Astrocyte (in vitro differentiated cells and primary cell): ENCODE data around the gene RALGPS2. TPM values are rescaled to one million over a fixed set of nuclear protein-coding genes. Genes with fewer than 3 reads are reported as not detected.

Source experiments
- DNase-seq: peaks from one replicate; pipeline ENCODE4 v3.0.0-alpha.2; 2010; ENCODE audit warnings: low read depth
- FAIRE-seq: peaks from 2 replicates; lab custom pipeline; 2011; peaks lifted over from hg19 to GRCh38; lab: Jason Lieb, UNC
- H2AFZ ChIP-seq: 2 replicates; pipeline ENCODE4 v1.6.0; 2012; ENCODE audit warnings: low read depth, low read length, inconsistent platforms
- H3K27ac ChIP-seq: 2 replicates; pipeline ENCODE4 v1.5.1; 2011; ENCODE audit warnings: low read depth, low read length, inconsistent platforms
- H3K27me3 ChIP-seq: 2 replicates; pipeline ENCODE4 v1.6.0; 2011; ENCODE audit warnings: low read length, inconsistent platforms; ENCODE audit not compliant: insufficient read depth
- H3K36me3 ChIP-seq: 2 replicates; pipeline ENCODE4 v1.5.1; 2011; ENCODE audit warnings: low read length, inconsistent platforms; ENCODE audit not compliant: insufficient read depth
- H3K4me1 ChIP-seq: 2 replicates; pipeline ENCODE4 v1.5.1; 2011; ENCODE audit warnings: low read length, inconsistent platforms; ENCODE audit not compliant: insufficient read depth
- H3K4me2 ChIP-seq: 2 replicates; pipeline ENCODE4 v1.6.0; 2012; ENCODE audit warnings: low read length, inconsistent platforms
- H3K4me3 ChIP-seq: 2 replicates; pipeline ENCODE4 v1.5.1; 2011; ENCODE audit warnings: low read depth, mild to moderate bottlenecking, low read length, inconsistent platforms; ENCODE audit not compliant: insufficient read depth
- H3K79me2 ChIP-seq: 2 replicates; pipeline ENCODE4 v1.6.0; 2012; ENCODE audit warnings: mild to moderate bottlenecking, low read length, inconsistent platforms; ENCODE audit not compliant: insufficient read depth
- H3K9ac ChIP-seq: 2 replicates; pipeline ENCODE4 v1.6.0; 2012; ENCODE audit warnings: mild to moderate bottlenecking, low read length, inconsistent platforms
- H3K9me3 ChIP-seq: 2 replicates; pipeline ENCODE4 v1.5.1; 2012; ENCODE audit warnings: low read depth, mild to moderate bottlenecking, low read length, inconsistent platforms; ENCODE audit not compliant: insufficient read depth
- H4K20me1 ChIP-seq: 2 replicates; pipeline ENCODE4 v1.6.0; 2012; ENCODE audit warnings: low read length, inconsistent platforms; ENCODE audit not compliant: insufficient read depth
- H3K27ac Mint-ChIP-seq: one replicate; pipeline ENCODE4 v1.8.0; 2021; ENCODE audit warnings: mild to moderate bottlenecking, mixed read lengths; ENCODE audit not compliant: unreplicated experiment
- H3K27me3 Mint-ChIP-seq: one replicate; pipeline ENCODE4 v1.8.0; 2021; ENCODE audit warnings: low read depth, mixed read lengths; ENCODE audit not compliant: unreplicated experiment
- H3K36me3 Mint-ChIP-seq: one replicate; pipeline ENCODE4 v1.8.0; 2021; ENCODE audit warnings: low read depth, mixed read lengths; ENCODE audit not compliant: unreplicated experiment
- H3K4me1 Mint-ChIP-seq: one replicate; pipeline ENCODE4 v1.8.0; 2021; ENCODE audit warnings: low read depth, mixed read lengths; ENCODE audit not compliant: unreplicated experiment
- H3K4me3 Mint-ChIP-seq: one replicate; pipeline ENCODE4 v1.8.0; 2021; ENCODE audit warnings: mild to moderate bottlenecking, moderate library complexity, mixed read lengths; ENCODE audit not compliant: unreplicated experiment
- H3K9me3 Mint-ChIP-seq: one replicate; pipeline ENCODE4 v1.8.0; 2021; ENCODE audit warnings: mild to moderate bottlenecking, mixed read lengths; ENCODE audit not compliant: unreplicated experiment
- CTCF ChIP-seq: IDR thresholded peaks from 2 replicates; pipeline ENCODE4 v1.5.1; 2011; ENCODE audit warnings: low read depth, mild to moderate bottlenecking, inconsistent platforms, low read length, moderate library complexity; ENCODE audit not compliant: insufficient read depth
- EZH2 ChIP-seq: IDR thresholded peaks from 2 replicates; pipeline ENCODE4 v1.6.1; 2012; ENCODE audit warnings: mild to moderate bottlenecking, low read length, inconsistent platforms; ENCODE audit not compliant: insufficient read depth
- total RNA-seq: library from RNA; stranded (reverse); gene quantifications from 2 replicates; pipeline ENCODE4 v1.2.1, GENCODE V29; 2021

Gene RALGPS2
- total RNA-seq, 1 donor from 2014 or later: 33.6 TPM

GRCh38 chr1:178682429-178682828 is 42.6 kb upstream of the RALGPS2 start:
- no peak overlapping the region for H3K9ac ChIP-seq
- Mint-ChIP-seq H3K9me3 (no peaks in the 10 kb centered on the region), H3K27ac (no peak overlapping the region), H3K27me3 (no peaks in the 10 kb centered on the region), H3K4me1 (peaks cover 18% of the 10 kb centered on the region), H3K36me3 (no peaks in the 10 kb centered on the region), H3K4me3 (no peak overlapping the region)
- no peak for FAIRE-seq
- H3K36me3 ChIP-seq: no peaks in the 10 kb centered on the region
- no peak overlapping the region for H2AFZ ChIP-seq
- no peaks in the 10 kb centered on the region for H3K79me2 ChIP-seq
- H3K4me2 ChIP-seq: no peak overlapping the region
- no peaks in the 10 kb centered on the region for H4K20me1 ChIP-seq
- H3K9me3 ChIP-seq: no peaks in the 10 kb centered on the region
- no peak overlapping the region for H3K27ac ChIP-seq
- no peak for DNase-seq
- H3K4me3 ChIP-seq: no peak overlapping the region
- H3K27me3 ChIP-seq: no peaks in the 10 kb centered on the region
- no peak for TF ChIP-seq EZH2
- TF ChIP-seq CTCF: no peak
- H3K4me1 ChIP-seq: peaks cover 17% of the 10 kb centered on the region

GRCh38 chr1:178682886-178683285 is 42.2 kb upstream of the RALGPS2 start:
- Mint-ChIP-seq H3K27me3 (no peaks in the 10 kb centered on the region), H3K9me3 (no peaks in the 10 kb centered on the region), H3K36me3 (no peaks in the 10 kb centered on the region), H3K4me1 (peaks cover 18% of the 10 kb centered on the region), H3K4me3 (no peak overlapping the region), H3K27ac (no peak overlapping the region)
- H3K27me3 ChIP-seq: no peaks in the 10 kb centered on the region
- TF ChIP-seq CTCF: no peak
- no peak for TF ChIP-seq EZH2
- FAIRE-seq (peak; percentile 23), DNase-seq (no peak)
- no peak overlapping the region for H3K4me2 ChIP-seq
- no peaks in the 10 kb centered on the region for H3K9me3 ChIP-seq
- no peaks in the 10 kb centered on the region for H4K20me1 ChIP-seq
- H3K79me2 ChIP-seq: no peaks in the 10 kb centered on the region
- H3K9ac ChIP-seq: no peak overlapping the region
- no peaks in the 10 kb centered on the region for H3K36me3 ChIP-seq
- no peak overlapping the region for H3K27ac ChIP-seq
- H3K4me3 ChIP-seq: no peak overlapping the region
- H3K4me1 ChIP-seq: peaks cover 17% of the 10 kb centered on the region
- H2AFZ ChIP-seq: no peak overlapping the region

- no peaks in the 10 kb centered on the region for H3K27me3 ChIP-seq
- H3K4me3 Mint-ChIP-seq: no peak overlapping the region
- H3K9me3 Mint-ChIP-seq: no peaks in the 10 kb centered on the region
- no peaks in the 10 kb centered on the region for H3K79me2 ChIP-seq
- no peaks in the 10 kb centered on the region for H3K36me3 ChIP-seq
- no peak overlapping the region for H2AFZ ChIP-seq
- H3K9ac ChIP-seq: no peak overlapping the region
- no peaks in the 10 kb centered on the region for H3K36me3 Mint-ChIP-seq
- no peaks in the 10 kb centered on the region for H3K9me3 ChIP-seq
- no peak for DNase-seq
- H3K27ac ChIP-seq: no peak overlapping the region
- H3K4me2 ChIP-seq: no peak overlapping the region
- H3K4me3 ChIP-seq: no peak overlapping the region
- no peaks in the 10 kb centered on the region for H4K20me1 ChIP-seq
- no peaks in the 10 kb centered on the region for H3K27me3 Mint-ChIP-seq
- H3K4me1 Mint-ChIP-seq: peaks cover 18% of the 10 kb centered on the region
- no peak overlapping the region for H3K27ac Mint-ChIP-seq
- no peak for FAIRE-seq
- no peak for TF ChIP-seq CTCF
- TF ChIP-seq EZH2: no peak
- H3K4me1 ChIP-seq: peaks cover 17% of the 10 kb centered on the region
Observed at GRCh38 chr1:178683291-178683690, 41.8 kb upstream of the RALGPS2 start.
